ENCODE data around the gene WNT4. TPM values are rescaled to one million over a fixed set of nuclear protein-coding genes. Genes with fewer than 3 reads are reported as not detected.

The WNT4 gene
- total RNA-seq, 1 experiment from 2014 or later, result 0.79 TPM

DNA sequence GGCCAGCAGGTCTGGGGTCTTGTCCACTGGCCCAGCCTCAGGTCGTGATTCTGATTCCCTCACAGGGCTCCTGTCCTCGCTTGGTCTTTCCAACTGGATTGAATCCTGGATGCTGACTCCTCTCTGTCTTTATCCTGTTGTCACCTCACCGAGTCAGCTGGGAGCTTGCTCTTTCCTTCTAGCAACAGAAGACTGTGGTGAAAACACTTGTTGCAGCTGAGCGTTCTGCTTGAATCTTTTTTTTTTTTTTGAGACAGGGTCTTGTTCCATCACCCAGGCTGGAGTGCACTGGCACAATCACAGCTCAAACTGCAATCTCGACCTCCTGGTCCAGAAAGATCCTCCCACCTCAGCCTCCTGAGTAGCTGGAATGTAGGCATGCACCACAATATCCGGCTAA is 8.0 kb upstream of the WNT4 start:
- BruUV-seq (replicated peaks), result no TSS peak
- H3K4me1 Mint-ChIP-seq (ENCODE audit: low read depth, unreplicated experiment), result peaks cover 10% of the 10 kb centered on the region
- H3K36me3 ChIP-seq (ENCODE audit: control insufficient read depth, insufficient read depth, low read length), result no peaks in the 10 kb centered on the region
- no peak overlapping the region for H3K4me3 ChIP-seq (ENCODE audit: low read depth, low read length)
- DNase-seq, result no peak
- peaks cover 2% of the 10 kb centered on the region; the same call in 1 of the 2 replicates for H3K4me1 ChIP-seq
- H3K9me3 Mint-ChIP-seq (ENCODE audit: unreplicated experiment), result no peaks in the 10 kb centered on the region
- POLR2A ChIA-PET, result no interaction called here
- H3K27me3 ChIP-seq (replicated peaks; ENCODE audit: control insufficient read depth, insufficient read depth, low read length), result no peaks in the 10 kb centered on the region
- intact Hi-C loops (cut with micrococcal nuclease; ENCODE audit: unreplicated experiment), result no loop called here
- no peaks in the 10 kb centered on the region for H3K9me3 ChIP-seq
- TF ChIP-seq, protein P1, sequence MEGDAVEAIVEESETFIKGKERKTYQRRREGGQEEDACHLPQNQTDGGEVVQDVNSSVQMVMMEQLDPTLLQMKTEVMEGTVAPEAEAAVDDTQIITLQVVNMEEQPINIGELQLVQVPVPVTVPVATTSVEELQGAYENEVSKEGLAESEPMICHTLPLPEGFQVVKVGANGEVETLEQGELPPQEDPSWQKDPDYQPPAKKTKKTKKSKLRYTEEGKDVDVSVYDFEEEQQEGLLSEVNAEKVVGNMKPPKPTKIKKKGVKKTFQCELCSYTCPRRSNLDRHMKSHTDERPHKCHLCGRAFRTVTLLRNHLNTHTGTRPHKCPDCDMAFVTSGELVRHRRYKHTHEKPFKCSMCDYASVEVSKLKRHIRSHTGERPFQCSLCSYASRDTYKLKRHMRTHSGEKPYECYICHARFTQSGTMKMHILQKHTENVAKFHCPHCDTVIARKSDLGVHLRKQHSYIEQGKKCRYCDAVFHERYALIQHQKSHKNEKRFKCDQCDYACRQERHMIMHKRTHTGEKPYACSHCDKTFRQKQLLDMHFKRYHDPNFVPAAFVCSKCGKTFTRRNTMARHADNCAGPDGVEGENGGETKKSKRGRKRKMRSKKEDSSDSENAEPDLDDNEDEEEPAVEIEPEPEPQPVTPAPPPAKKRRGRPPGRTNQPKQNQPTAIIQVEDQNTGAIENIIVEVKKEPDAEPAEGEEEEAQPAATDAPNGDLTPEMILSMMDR (IDR thresholded peaks at IDR 0.05; ENCODE audit: insufficient read depth in 1 of 2, low read depth in 1 of 2, low read length in 1 of 2, severe bottlenecking in 1 of 2, unreplicated experiment in 1 of 2), result no peak
- CTCF ChIA-PET, result no interaction called here
- no peak overlapping the region for H3K27ac Mint-ChIP-seq (ENCODE audit: unreplicated experiment)
- no peak overlapping the region for H3K4me3 Mint-ChIP-seq (ENCODE audit: unreplicated experiment)
- H3K27me3 Mint-ChIP-seq (ENCODE audit: insufficient read depth, unreplicated experiment), result no peaks in the 10 kb centered on the region
- no peaks in the 10 kb centered on the region for H3K36me3 Mint-ChIP-seq (ENCODE audit: insufficient read depth, unreplicated experiment)

- Mint-ChIP-seq H3K4me3 (ENCODE audit: unreplicated experiment) (peak overlapping the region; percentile 54), H3K4me1 (ENCODE audit: low read depth, unreplicated experiment) (peaks cover 8% of the 10 kb centered on the region), H3K27me3 (ENCODE audit: insufficient read depth, unreplicated experiment) (no peaks in the 10 kb centered on the region), H3K9me3 (ENCODE audit: unreplicated experiment) (no peaks in the 10 kb centered on the region), H3K36me3 (ENCODE audit: insufficient read depth, unreplicated experiment) (no peaks in the 10 kb centered on the region), H3K27ac (ENCODE audit: unreplicated experiment) (no peak overlapping the region)
- peaks cover 6% of the 10 kb centered on the region for H3K4me1 ChIP-seq
- H3K4me3 ChIP-seq (ENCODE audit: low read depth, low read length), result peak overlapping the region; percentile 34
- intact Hi-C loops (cut with micrococcal nuclease; ENCODE audit: unreplicated experiment), result no loop called here
- peak in 1 of 2 experiments; percentile 53 for DNase-seq
- TF ChIP-seq, protein P1 (IDR thresholded peaks at IDR 0.05; ENCODE audit: insufficient read depth in 1 of 2, low read depth in 1 of 2, low read length in 1 of 2, severe bottlenecking in 1 of 2, unreplicated experiment in 1 of 2), result no peak
- H3K9me3 ChIP-seq, result no peaks in the 10 kb centered on the region
- H3K36me3 ChIP-seq (ENCODE audit: control insufficient read depth, insufficient read depth, low read length), result no peaks in the 10 kb centered on the region
- CTCF ChIA-PET, result interaction anchor here (1.1 to 1.3 kb wide), 2 partner anchors 132 to 133 kb away, joined by 3 to 4 read pairs; no protein-coding TSS in a partner anchor
- no TSS peak for BruUV-seq (replicated peaks)
- H3K27me3 ChIP-seq (replicated peaks; ENCODE audit: control insufficient read depth, insufficient read depth, low read length), result no peaks in the 10 kb centered on the region; the same call in 1 of the 2 replicates
- POLR2A ChIA-PET, result interaction anchor here (0.6 kb wide), 1 partner anchor 242 kb away, joined by 3 read pairs; no protein-coding TSS in a partner anchor
Measured at GRCh38 chr1:22142315-22143064, 407 bp downstream of the WNT4 start.

- Histone ChIP-seq H3K4me3 (ENCODE audit: low read depth, low read length) (peak overlapping the region; percentile 34), H3K36me3 (ENCODE audit: control insufficient read depth, insufficient read depth, low read length) (no peaks in the 10 kb centered on the region), H3K9me3 (no peaks in the 10 kb centered on the region), H3K4me1 (peaks cover 6% of the 10 kb centered on the region), H3K27me3 (replicated peaks; ENCODE audit: control insufficient read depth, insufficient read depth, low read length) (no peaks in the 10 kb centered on the region; the same call in none of the 2 replicates)
- Mint-ChIP-seq H3K36me3 (ENCODE audit: insufficient read depth, unreplicated experiment) (no peaks in the 10 kb centered on the region), H3K27ac (ENCODE audit: unreplicated experiment) (no peak overlapping the region), H3K9me3 (ENCODE audit: unreplicated experiment) (no peaks in the 10 kb centered on the region), H3K4me1 (ENCODE audit: low read depth, unreplicated experiment) (peaks cover 8% of the 10 kb centered on the region), H3K27me3 (ENCODE audit: insufficient read depth, unreplicated experiment) (no peaks in the 10 kb centered on the region), H3K4me3 (ENCODE audit: unreplicated experiment) (peak overlapping the region; percentile 54)
- CTCF ChIA-PET, result interaction anchor here (1.1 kb wide), 1 partner anchor 134 kb away, joined by 4 read pairs; no protein-coding TSS in a partner anchor
- no TSS peak for BruUV-seq (replicated peaks)
- intact Hi-C loops (cut with micrococcal nuclease; ENCODE audit: unreplicated experiment), result no loop called here
- TF ChIP-seq, protein P1 (IDR thresholded peaks at IDR 0.05; ENCODE audit: insufficient read depth in 1 of 2, low read depth in 1 of 2, low read length in 1 of 2, severe bottlenecking in 1 of 2, unreplicated experiment in 1 of 2), result no peak
- no peak for DNase-seq
- POLR2A ChIA-PET, result no interaction called here
Measured at GRCh38 chr1:22141554-22142314, 1.2 kb downstream of the WNT4 start.
